ENCODE measurements around the gene KCNC1.
A peak's percentile ranks its signal among the peaks of the same experiment; 100 is the strongest.

Gene KCNC1
- 0 to 0.24 (median 0) reads per million in 18 experiments for total RNA-seq

- DNase-seq, result no peak
These were observed at the start of gene KCNC1 for GRCh38 chr11:17734418-17734911. KCNC1 (plus strand) TSS chr11:17734781; CDS start chr11:17736003, 1,222 bp downstream.

- no peak for DNase-seq
These were observed 48.2 kb upstream of the KCNC1 start for GRCh38 chr11:17686231-17686980.

- DNase-seq, result no peak
These were observed 46.5 kb upstream of the KCNC1 start for GRCh38 chr11:17687946-17688670.

GRCh38 chr11:17691550-17691949, 43.0 kb upstream of the KCNC1 start:
- DNase-seq, result no peak

- no peak for DNase-seq
These were observed 42.6 kb upstream of the KCNC1 start for GRCh38 chr11:17691976-17692375.

- DNase-seq, result peak; percentile 28 to 59
These were observed 41.6 kb upstream of the KCNC1 start for GRCh38 chr11:17692931-17693330.

GRCh38 chr11:17693531-17693930, 41.0 kb upstream of the KCNC1 start:
- no peak for DNase-seq

- no peak for DNase-seq
These were observed 40.0 kb upstream of the KCNC1 start for GRCh38 chr11:17694494-17695110.

- no peak for DNase-seq
These were observed 38.8 kb upstream of the KCNC1 start for GRCh38 chr11:17695454-17696441.

- no peak for DNase-seq
These were observed 37.8 kb upstream of the KCNC1 start for GRCh38 chr11:17696741-17697140.

GRCh38 chr11:17697175-17697949, 37.2 kb upstream of the KCNC1 start:
- DNase-seq, result no peak

GRCh38 chr11:17699147-17700114, 35.1 kb upstream of the KCNC1 start:
- no peak for DNase-seq

GRCh38 chr11:17700991-17701390, 33.6 kb upstream of the KCNC1 start:
- no peak for DNase-seq

- DNase-seq, result peak; percentile 78 to 89
These were observed 31.7 kb upstream of the KCNC1 start for GRCh38 chr11:17702876-17703275.

- DNase-seq, result peak; percentile 69 to 73
These were observed 30.6 kb upstream of the KCNC1 start for GRCh38 chr11:17703951-17704350.

GRCh38 chr11:17707830-17708229, 26.8 kb upstream of the KCNC1 start:
- DNase-seq, result no peak

GRCh38 chr11:17711836-17712235, 22.7 kb upstream of the KCNC1 start:
- no peak for DNase-seq

- no peak for DNase-seq
These were observed 20.7 kb upstream of the KCNC1 start for GRCh38 chr11:17713851-17714250.

- no peak for DNase-seq
These were observed 20.2 kb upstream of the KCNC1 start for GRCh38 chr11:17714356-17714854.

- no peak for DNase-seq
These were observed 19.7 kb upstream of the KCNC1 start for GRCh38 chr11:17714870-17715269.

Data from inflammatory macrophage (primary cell).